SK-N-MC (cell line): ENCODE results near the gene CAV3.

Source experiments
- EZH2 ChIP-seq: fragments of 200-600 bp; sonication (generic); IDR thresholded peaks from one replicate; pipeline ENCODE4 v1.6.1; 2017; ENCODE audit warnings: antibody characterized with exemption
- FOXP2 ChIP-seq: optimal IDR thresholded peaks from 2 replicates; pipeline ENCODE3; 2011; ENCODE audit warnings: mild to moderate bottlenecking, moderate library complexity; ENCODE audit not compliant: insufficient read depth; ENCODE audit errors: extremely low read length, control extremely low read depth
- POLR2AphosphoS5 ChIP-seq: IDR thresholded peaks from 2 replicates; pipeline ENCODE4 v1.6.1; 2012; ENCODE audit warnings: mild to moderate bottlenecking, low read depth, low read length, borderline replicate concordance

DNA sequence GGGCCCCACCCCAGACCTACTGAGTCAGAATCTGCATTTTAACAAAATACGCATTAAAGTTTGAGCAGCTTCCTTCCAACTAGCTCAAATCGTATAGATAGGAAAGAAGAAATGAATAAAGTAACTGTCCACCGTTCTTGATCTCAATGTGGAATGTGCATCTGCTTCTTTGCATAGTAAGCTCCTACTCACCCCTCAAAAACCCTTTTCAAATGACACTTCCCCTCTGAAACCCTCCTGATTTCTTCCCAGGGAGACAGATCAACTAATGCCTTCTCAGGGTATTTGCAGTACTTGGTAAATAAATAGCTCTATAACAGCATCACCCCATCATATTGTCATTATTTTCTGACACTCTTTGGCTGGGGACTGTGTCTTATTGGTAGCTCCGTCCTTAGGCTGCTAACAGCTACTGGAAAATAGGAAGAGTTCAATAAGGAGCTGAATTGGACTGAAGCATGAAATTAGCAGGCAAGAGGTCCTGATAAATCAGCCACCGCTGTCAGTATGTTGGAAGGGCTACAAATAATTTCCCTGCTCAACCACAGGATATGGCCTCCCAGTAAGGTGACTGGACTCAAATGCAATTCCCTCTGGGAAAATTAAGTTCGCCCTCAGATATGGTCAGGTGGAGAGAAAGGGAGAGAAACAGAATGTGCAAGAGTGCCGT is 25.6 kb downstream of the CAV3 start:
- TF ChIP-seq EZH2 (no peak), POLR2AphosphoS5 (no peak), FOXP2 (no peak)
